Muscle layer of duodenum (tissue), 2 donors: ENCODE measurements around the gene SBF2.

ENCODE experiments used
- H3K27ac ChIP-seq: one replicate; pipeline ENCODE4 v1.7.0; 2013; ENCODE audit warnings: mild to moderate bottlenecking, low read length
- H3K27me3 ChIP-seq: one replicate; pipeline ENCODE4 v1.7.0; 2013; ENCODE audit warnings: low read depth, mild to moderate bottlenecking, control low read depth, low read length
- H3K36me3 ChIP-seq, 2 donors: one replicate each; pipeline ENCODE4 v1.7.0; 2013; ENCODE audit warnings: low read length in 2 of 2, control low read depth in 1 of 2, mild to moderate bottlenecking in 1 of 2; ENCODE audit not compliant: insufficient read depth in 2 of 2, control insufficient read depth in 1 of 2
- H3K4me1 ChIP-seq, 2 donors: one replicate each; pipeline ENCODE4 v1.7.0; 2013; ENCODE audit warnings: low read length in 2 of 2, mild to moderate bottlenecking in 2 of 2, control low read depth in 1 of 2, moderate library complexity in 1 of 2; ENCODE audit not compliant: insufficient read depth in 2 of 2, control insufficient read depth in 1 of 2
- H3K4me3 ChIP-seq, 2 donors: one replicate each; pipeline ENCODE4 v1.7.0; 2013; ENCODE audit warnings: low read length in 2 of 2, low read depth in 1 of 2, mild to moderate bottlenecking in 1 of 2
- H3K9me3 ChIP-seq, 2 donors: one replicate each; pipeline ENCODE4 v1.7.0; 2013; ENCODE audit warnings: low read length in 2 of 2, control low read depth in 1 of 2, mild to moderate bottlenecking in 1 of 2; ENCODE audit not compliant: control insufficient read depth in 1 of 2
- donor health status: healthy.

The SBF2 gene

GRCh38 chr11:9783986-9784385 is 510.0 kb downstream of the SBF2 start:
- no peaks in the 10 kb centered on the region for H3K27me3 ChIP-seq
- H3K27ac ChIP-seq, result no peak overlapping the region
- no peaks in the 10 kb centered on the region for H3K9me3 ChIP-seq
- no peak overlapping the region for H3K4me3 ChIP-seq
- peaks cover 32 to 71% of the 10 kb centered on the region in 2 donors for H3K36me3 ChIP-seq
- H3K4me1 ChIP-seq, result no peaks in the 10 kb centered on the region

DNA sequence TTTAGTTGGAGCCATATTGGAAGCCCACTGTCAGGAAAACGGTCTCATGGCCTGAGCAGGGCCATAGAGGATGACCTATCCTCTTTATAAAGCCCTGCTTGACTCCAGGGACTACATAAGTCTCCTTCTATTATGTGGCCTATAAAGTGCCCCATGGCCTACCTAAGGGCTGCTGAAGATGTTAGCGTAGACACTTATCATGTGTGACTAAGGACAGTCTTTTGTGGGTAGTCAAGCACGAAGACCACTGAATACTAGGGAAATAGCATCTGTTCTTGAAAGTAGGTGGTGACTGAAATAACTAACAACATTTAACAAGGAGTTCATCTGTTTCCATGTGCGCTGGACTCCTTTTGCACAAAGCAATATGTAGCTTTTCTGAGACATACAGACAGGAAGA is 513.1 kb downstream of the SBF2 start:
- Histone ChIP-seq H3K9me3 (no peaks in the 10 kb centered on the region), H3K27me3 (no peaks in the 10 kb centered on the region), H3K4me3 (no peak overlapping the region), H3K4me1 (no peaks in the 10 kb centered on the region), H3K36me3 (peaks cover 27 to 59% of the 10 kb centered on the region in 2 donors), H3K27ac (no peak overlapping the region)

- no peak overlapping the region for H3K4me3 ChIP-seq
These were observed 516.5 kb downstream of the SBF2 start for GRCh38 chr11:9777525-9777924.

DNA sequence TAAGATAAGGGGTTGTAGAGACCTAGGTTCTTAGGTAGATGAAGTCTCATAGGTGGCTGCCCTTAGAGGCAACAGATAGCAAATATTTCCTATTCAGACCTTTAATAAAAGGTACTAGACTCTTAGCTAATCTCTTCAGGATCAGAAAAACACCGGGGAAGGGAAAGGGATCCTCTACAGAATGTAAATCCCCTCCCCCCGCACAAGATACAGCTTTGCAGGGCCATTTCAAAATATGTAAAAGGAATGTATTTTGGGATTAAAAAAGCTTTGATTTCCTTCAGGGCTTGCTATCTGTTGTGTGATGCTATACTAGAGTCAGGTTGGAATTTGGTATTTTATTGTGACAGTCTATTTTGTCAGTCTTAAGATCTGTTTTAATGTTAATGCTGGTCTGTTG is 517.0 kb downstream of the SBF2 start:
- Histone ChIP-seq H3K4me3 (no peak overlapping the region), H3K4me1 (peaks cover 0 to 10% of the 10 kb centered on the region in 2 donors)

More at GRCh38 chr11:9777525-9777924, 516.5 kb downstream of the SBF2 start:
- Histone ChIP-seq H3K36me3 (peaks cover 10 to 36% of the 10 kb centered on the region in 2 donors), H3K27me3 (no peaks in the 10 kb centered on the region), H3K9me3 (no peaks in the 10 kb centered on the region), H3K4me1 (peaks cover 0 to 10% of the 10 kb centered on the region in 2 donors), H3K27ac (no peak overlapping the region)

DNA sequence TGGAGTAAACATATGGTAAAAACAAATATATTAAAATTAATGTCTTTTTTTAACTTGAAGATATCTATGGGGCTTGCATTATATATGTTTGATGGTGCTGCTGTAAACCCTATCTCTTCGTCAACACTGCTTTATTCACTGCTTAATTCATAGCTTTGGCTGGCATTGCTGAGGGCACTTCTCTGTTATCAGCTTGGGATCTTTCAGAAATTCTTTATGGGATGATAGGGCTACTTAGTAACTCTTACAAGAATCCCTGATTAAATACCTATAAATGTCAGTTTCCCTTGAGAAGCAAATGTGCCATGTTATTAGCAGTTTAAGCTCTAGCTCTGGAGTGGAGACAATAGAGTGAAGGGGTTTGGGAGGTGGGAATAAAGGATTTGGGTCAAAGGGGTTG is 517.8 kb downstream of the SBF2 start:
- Histone ChIP-seq H3K36me3 (peaks cover 5 to 31% of the 10 kb centered on the region in 2 donors), H3K27ac (no peak overlapping the region), H3K27me3 (no peaks in the 10 kb centered on the region), H3K4me3 (no peak overlapping the region), H3K4me1 (peaks cover 0 to 10% of the 10 kb centered on the region in 2 donors), H3K9me3 (no peaks in the 10 kb centered on the region)

More for the DNA sequence above, 517.0 kb downstream of the SBF2 start:
- Histone ChIP-seq H3K9me3 (no peaks in the 10 kb centered on the region), H3K27me3 (no peaks in the 10 kb centered on the region), H3K27ac (no peak overlapping the region), H3K36me3 (peaks cover 10 to 36% of the 10 kb centered on the region in 2 donors)

DNA sequence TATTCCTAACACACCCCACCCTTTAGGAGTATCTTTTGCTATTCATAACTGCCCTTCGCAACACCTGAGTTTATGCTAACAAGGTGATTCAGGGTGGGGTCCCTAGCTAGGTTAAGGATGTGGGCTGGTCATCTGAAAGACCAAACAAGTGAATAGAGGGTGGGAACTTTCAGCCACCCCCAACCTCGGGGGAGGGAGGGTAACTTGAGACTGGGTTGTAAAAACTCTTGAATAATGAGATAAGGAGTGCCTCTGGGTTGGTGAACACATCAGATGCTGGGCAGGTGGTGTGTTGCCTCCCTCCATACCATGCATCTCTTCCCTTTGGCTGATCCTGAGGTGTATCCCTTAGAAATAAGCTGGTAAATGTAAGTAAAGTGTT is 518.6 kb downstream of the SBF2 start:
- H3K9me3 ChIP-seq, result no peaks in the 10 kb centered on the region
- no peak overlapping the region for H3K27ac ChIP-seq
- peaks cover 0 to 10% of the 10 kb centered on the region in 2 donors for H3K4me1 ChIP-seq

GRCh38 chr11:9774591-9775397 is 519.2 kb downstream of the SBF2 start:
- no peak overlapping the region for H3K27ac ChIP-seq
- no peak overlapping the region for H3K4me3 ChIP-seq
- peaks cover 0 to 10% of the 10 kb centered on the region in 2 donors for H3K4me1 ChIP-seq
- H3K36me3 ChIP-seq, result peaks cover 0 to 17% of the 10 kb centered on the region in 2 donors
- no peaks in the 10 kb centered on the region for H3K27me3 ChIP-seq
- H3K9me3 ChIP-seq, result no peaks in the 10 kb centered on the region

More for the DNA sequence above, 518.6 kb downstream of the SBF2 start:
- no peak overlapping the region for H3K4me3 ChIP-seq
- H3K27me3 ChIP-seq, result no peaks in the 10 kb centered on the region
- H3K36me3 ChIP-seq, result peaks cover 0 to 23% of the 10 kb centered on the region in 2 donors

DNA sequence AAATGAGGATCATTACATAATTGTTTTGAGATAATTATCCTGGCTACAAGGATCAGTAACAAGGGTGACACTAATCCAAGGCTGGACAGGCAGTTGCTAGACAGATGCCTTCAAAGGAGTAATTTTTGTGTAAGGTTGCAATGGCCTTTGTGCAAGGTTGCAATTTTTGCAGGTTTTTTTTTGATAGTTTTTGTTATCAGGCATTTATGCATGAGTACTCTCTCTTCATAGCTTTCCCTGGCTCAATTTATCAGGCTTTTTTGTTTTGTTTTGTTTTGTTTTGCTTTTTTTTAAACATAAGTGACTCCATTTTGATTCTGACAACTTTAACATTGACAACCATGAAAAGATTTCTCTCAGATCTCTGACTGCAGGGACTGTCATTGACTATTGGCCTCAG is 519.9 kb downstream of the SBF2 start:
- H3K4me3 ChIP-seq, result no peak overlapping the region

GRCh38 chr11:9773524-9773923 is 520.5 kb downstream of the SBF2 start:
- Histone ChIP-seq H3K27me3 (no peaks in the 10 kb centered on the region), H3K27ac (no peak overlapping the region), H3K9me3 (no peaks in the 10 kb centered on the region), H3K4me3 (no peak overlapping the region), H3K36me3 (peaks cover 0 to 11% of the 10 kb centered on the region in 2 donors), H3K4me1 (peaks cover 0 to 10% of the 10 kb centered on the region in 2 donors)

More for the DNA sequence above, 519.9 kb downstream of the SBF2 start:
- no peaks in the 10 kb centered on the region for H3K27me3 ChIP-seq
- peaks cover 0 to 11% of the 10 kb centered on the region in 2 donors for H3K36me3 ChIP-seq
- H3K27ac ChIP-seq, result no peak overlapping the region
- H3K9me3 ChIP-seq, result no peaks in the 10 kb centered on the region
- peaks cover 0 to 10% of the 10 kb centered on the region in 2 donors for H3K4me1 ChIP-seq

GRCh38 chr11:9772218-9772617 is 521.8 kb downstream of the SBF2 start:
- Histone ChIP-seq H3K27ac (no peak overlapping the region), H3K36me3 (no peaks in the 10 kb centered on the region), H3K9me3 (no peaks in the 10 kb centered on the region), H3K4me3 (no peak overlapping the region), H3K4me1 (peaks cover 0 to 10% of the 10 kb centered on the region in 2 donors), H3K27me3 (no peaks in the 10 kb centered on the region)

GRCh38 chr11:9771071-9771511 is 522.9 kb downstream of the SBF2 start:
- H3K27ac ChIP-seq, result no peak overlapping the region

More at GRCh38 chr11:9771071-9771511, 522.9 kb downstream of the SBF2 start:
- Histone ChIP-seq H3K36me3 (no peaks in the 10 kb centered on the region), H3K27me3 (no peaks in the 10 kb centered on the region), H3K4me3 (no peak overlapping the region), H3K4me1 (peaks cover 0 to 10% of the 10 kb centered on the region in 2 donors), H3K9me3 (no peaks in the 10 kb centered on the region)
